ENCODE measurements around the gene AKAP11. TPM values are rescaled to one million over a fixed set of nuclear protein-coding genes. Genes with fewer than 3 reads are reported as not detected.

Gene AKAP11
- total and polyA plus RNA-seq, 9 of the 15 experiments (the other 6 are each of a cell fraction or from before 2014, with no cell fraction given), result 2.2 to 31.3 (median 10.9) TPM

DNA sequence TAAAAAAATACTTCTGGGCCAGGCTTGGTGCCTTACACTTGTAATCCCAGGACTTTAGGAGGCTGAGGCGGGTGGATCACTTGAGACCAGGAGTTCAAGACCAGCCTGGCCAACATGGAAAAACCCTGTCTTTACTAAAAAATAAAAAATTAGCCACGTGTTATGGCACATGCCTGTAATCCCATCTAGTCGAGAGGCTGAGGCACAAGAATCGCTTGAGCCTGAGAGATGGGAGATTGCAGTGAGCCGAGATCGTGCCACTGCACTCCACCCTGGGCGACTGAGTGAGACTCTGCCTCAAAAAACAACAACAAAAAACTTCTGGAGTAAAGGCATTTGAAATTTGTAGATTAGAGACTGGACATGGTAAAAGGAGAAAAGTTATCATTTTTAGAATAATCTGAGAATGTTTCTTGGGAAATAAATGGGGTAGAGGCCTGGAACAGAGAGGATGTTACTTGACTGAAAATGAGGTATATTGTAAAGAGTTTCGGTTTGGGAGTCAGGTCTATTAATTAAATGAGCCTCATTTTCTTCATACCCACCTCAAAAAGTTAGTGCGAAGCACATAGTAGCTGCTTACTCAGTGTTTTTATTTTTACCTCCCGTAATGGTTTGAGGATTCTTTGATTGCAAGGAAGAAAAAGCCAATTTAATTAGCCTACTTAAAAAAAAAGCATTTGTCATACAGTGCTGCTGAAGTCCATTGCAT is 2.6 kb downstream of the AKAP11 start (continued):
- no peak for TF ChIP-seq TOE1 (IDR thresholded peaks at IDR 0.05; ENCODE audit: borderline replicate concordance)
- TF ChIP-seq TOE1 (CRISPR knock-in tag; IDR thresholded peaks at IDR 0.05; ENCODE audit: borderline replicate concordance, low read depth), result no peak
- TF ChIP-seq RBFOX2 (IDR thresholded peaks at IDR 0.05; ENCODE audit: low read depth, low read length), result 0 out of 2 replicates have a peak, but pooled peaks have one; percentile 18
- TF ChIP-seq MTA2 (IDR thresholded peaks at IDR 0.05; ENCODE audit: low read depth), result no peak
- TF ChIP-seq, protein P1, sequence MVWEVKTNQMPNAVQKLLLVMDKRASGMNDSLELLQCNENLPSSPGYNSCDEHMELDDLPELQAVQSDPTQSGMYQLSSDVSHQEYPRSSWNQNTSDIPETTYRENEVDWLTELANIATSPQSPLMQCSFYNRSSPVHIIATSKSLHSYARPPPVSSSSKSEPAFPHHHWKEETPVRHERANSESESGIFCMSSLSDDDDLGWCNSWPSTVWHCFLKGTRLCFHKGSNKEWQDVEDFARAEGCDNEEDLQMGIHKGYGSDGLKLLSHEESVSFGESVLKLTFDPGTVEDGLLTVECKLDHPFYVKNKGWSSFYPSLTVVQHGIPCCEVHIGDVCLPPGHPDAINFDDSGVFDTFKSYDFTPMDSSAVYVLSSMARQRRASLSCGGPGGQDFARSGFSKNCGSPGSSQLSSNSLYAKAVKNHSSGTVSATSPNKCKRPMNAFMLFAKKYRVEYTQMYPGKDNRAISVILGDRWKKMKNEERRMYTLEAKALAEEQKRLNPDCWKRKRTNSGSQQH (CRISPR knock-in tag; IDR thresholded peaks at IDR 0.05), result no peak
- TF ChIP-seq SMAD2 (IDR thresholded peaks at IDR 0.05; ENCODE audit: low read depth, low read length), result no peak
- peak; percentile 68; the same call in 1 of the 2 replicates for TF ChIP-seq EP400 (IDR thresholded peaks at IDR 0.05)
- TF ChIP-seq ZNF511 (CRISPR knock-in tag; IDR thresholded peaks at IDR 0.05), result no peak
- TF ChIP-seq SMARCA5 (IDR thresholded peaks at IDR 0.05), result no peak
- TF ChIP-seq HDAC8 (tag; IDR thresholded peaks at IDR 0.05), result no peak
- no peak for TF ChIP-seq E2F3 (CRISPR knock-in tag; IDR thresholded peaks at IDR 0.05)
- TF ChIP-seq, protein P2, sequence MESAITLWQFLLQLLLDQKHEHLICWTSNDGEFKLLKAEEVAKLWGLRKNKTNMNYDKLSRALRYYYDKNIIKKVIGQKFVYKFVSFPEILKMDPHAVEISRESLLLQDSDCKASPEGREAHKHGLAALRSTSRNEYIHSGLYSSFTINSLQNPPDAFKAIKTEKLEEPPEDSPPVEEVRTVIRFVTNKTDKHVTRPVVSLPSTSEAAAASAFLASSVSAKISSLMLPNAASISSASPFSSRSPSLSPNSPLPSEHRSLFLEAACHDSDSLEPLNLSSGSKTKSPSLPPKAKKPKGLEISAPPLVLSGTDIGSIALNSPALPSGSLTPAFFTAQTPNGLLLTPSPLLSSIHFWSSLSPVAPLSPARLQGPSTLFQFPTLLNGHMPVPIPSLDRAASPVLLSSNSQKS (CRISPR knock-in tag; IDR thresholded peaks at IDR 0.05), result no peak
- no peak for TF ChIP-seq FOXA1 (IDR thresholded peaks at IDR 0.05; ENCODE audit: borderline replicate concordance)
- no peak for TF ChIP-seq FUS (optimal IDR thresholded peaks at IDR 0.05; ENCODE audit: low read depth, low read length)

Measured in K562 (cell line).